Measurements from ENCODE around the gene HNRNPL. TPM values are rescaled to one million over a fixed set of nuclear protein-coding genes. Genes with fewer than 3 reads are reported as not detected.

HNRNPL gene
- polyA plus RNA-seq, 1 donor from 2014 or later: 315 TPM

- Histone ChIP-seq H3K9me3 (ENCODE audit: low read length) (no peaks in the 10 kb centered on the region), H3K27ac (ENCODE audit: low read length) (no peak overlapping the region), H3K27me3 (ENCODE audit: insufficient read depth, low read depth, low read length) (no peaks in the 10 kb centered on the region), H2AFZ (ENCODE audit: low read depth, low read length) (no peak overlapping the region), H3K9me2 (ENCODE audit: insufficient read depth, low read length) (no peaks in the 10 kb centered on the region), H3K4me2 (ENCODE audit: low read length) (no peak overlapping the region), H3F3A (ENCODE audit: insufficient read depth, low read length, poor library complexity, severe bottlenecking) (no peaks in the 10 kb centered on the region), H3K4me3 (ENCODE audit: low read length) (no peak overlapping the region), H3K79me2 (replicated peaks; ENCODE audit: insufficient read depth, low read length) (no peaks in the 10 kb centered on the region), H4K20me1 (ENCODE audit: insufficient read depth) (peaks cover 3% of the 10 kb centered on the region), H3K36me3 (ENCODE audit: insufficient read depth, low read length) (peaks cover 3% of the 10 kb centered on the region), H3K9ac (ENCODE audit: low read length) (no peak overlapping the region)
- no peak for TF ChIP-seq CTCF (IDR thresholded peaks at IDR 0.05; ENCODE audit: poor library complexity, severe bottlenecking)
- no peak for TF ChIP-seq RAD21 (conservative IDR thresholded peaks at IDR 0.05)
- TF ChIP-seq MXI1 (conservative IDR thresholded peaks at IDR 0.05; ENCODE audit: poor library complexity, severe bottlenecking): no peak
- no peak for TF ChIP-seq POLR2AphosphoS5 (IDR thresholded peaks at IDR 0.05)
- no peak for TF ChIP-seq SMC3 (conservative IDR thresholded peaks at IDR 0.05; ENCODE audit: poor library complexity)
- no peak for TF ChIP-seq EZH2 (IDR thresholded peaks at IDR 0.05; ENCODE audit: borderline replicate concordance, insufficient read depth, low read length, poor library complexity, severe bottlenecking)
- no peak for TF ChIP-seq EP300 (conservative IDR thresholded peaks at IDR 0.05; ENCODE audit: poor library complexity, severe bottlenecking)
- no peak for TF ChIP-seq REST (IDR thresholded peaks at IDR 0.05; ENCODE audit: borderline replicate concordance)
- TF ChIP-seq TAF1 (IDR thresholded peaks at IDR 0.05; ENCODE audit: low read depth): no peak
Measured at GRCh38 chr19:38838986-38839761, 10.6 kb downstream of the HNRNPL start.

- no peak overlapping the region for H3K27ac ChIP-seq (ENCODE audit: low read length)
- no peaks in the 10 kb centered on the region for H3K9me2 ChIP-seq (ENCODE audit: insufficient read depth, low read length)
- H3K27me3 ChIP-seq (ENCODE audit: insufficient read depth, low read depth, low read length): no peaks in the 10 kb centered on the region
- H2AFZ ChIP-seq (ENCODE audit: low read depth, low read length): no peak overlapping the region
- H3K36me3 ChIP-seq (ENCODE audit: insufficient read depth, low read length): peaks cover 3% of the 10 kb centered on the region
- H3K79me2 ChIP-seq (replicated peaks; ENCODE audit: insufficient read depth, low read length): no peaks in the 10 kb centered on the region
- no peak overlapping the region for H3K9ac ChIP-seq (ENCODE audit: low read length)
- TF ChIP-seq POLR2AphosphoS5 (IDR thresholded peaks at IDR 0.05): no peak
- no peak overlapping the region for H3K4me3 ChIP-seq (ENCODE audit: low read length)
- peaks cover 3% of the 10 kb centered on the region for H4K20me1 ChIP-seq (ENCODE audit: insufficient read depth)
- no peaks in the 10 kb centered on the region for H3K9me3 ChIP-seq (ENCODE audit: low read length)
- H3K4me2 ChIP-seq (ENCODE audit: low read length): no peak overlapping the region
- no peaks in the 10 kb centered on the region for H3F3A ChIP-seq (ENCODE audit: insufficient read depth, low read length, poor library complexity, severe bottlenecking)
Measured at GRCh38 chr19:38838208-38838985, 11.4 kb downstream of the HNRNPL start.

All from neural cell (in vitro differentiated cells).